HG02885 (cell line): ENCODE results near the gene UBC.

ENCODE experiments used
- ATAC-seq: cut with Tn5 transposase; IDR thresholded peaks from one replicate; pipeline ENCODE4 v1.9.1; 2021; ENCODE audit warnings: mild to moderate bottlenecking; ENCODE audit not compliant: unreplicated experiment, poor library complexity

UBC gene

DNA sequence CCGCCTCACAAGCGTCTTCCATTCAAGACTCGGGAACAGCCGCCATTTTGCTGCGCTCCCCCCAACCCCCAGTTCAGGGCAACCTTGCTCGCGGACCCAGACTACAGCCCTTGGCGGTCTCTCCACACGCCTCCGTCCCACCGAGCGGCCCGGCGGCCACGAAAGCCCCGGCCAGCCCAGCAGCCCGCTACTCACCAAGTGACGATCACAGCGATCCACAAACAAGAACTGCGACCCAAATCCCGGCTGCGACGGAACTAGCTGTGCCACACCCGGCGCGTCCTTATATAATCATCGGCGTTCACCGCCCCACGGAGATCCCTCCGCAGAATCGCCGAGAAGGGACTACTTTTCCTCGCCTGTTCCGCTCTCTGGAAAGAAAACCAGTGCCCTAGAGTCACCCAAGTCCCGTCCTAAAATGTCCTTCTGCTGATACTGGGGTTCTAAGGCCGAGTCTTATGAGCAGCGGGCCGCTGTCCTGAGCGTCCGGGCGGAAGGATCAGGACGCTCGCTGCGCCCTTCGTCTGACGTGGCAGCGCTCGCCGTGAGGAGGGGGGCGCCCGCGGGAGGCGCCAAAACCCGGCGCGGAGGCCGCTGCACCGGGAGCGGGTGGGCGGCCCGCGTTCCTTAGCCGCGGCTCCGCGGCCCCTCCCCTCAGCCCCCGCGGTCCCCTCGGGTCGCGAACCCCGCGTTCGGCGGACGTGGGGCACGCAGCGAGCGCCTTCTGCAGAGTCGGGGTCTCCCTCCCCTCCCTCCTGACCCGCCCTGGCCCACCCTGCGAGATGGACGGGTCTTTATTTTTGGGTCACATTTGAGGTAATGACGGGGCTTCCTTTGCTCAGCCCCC, at the start of gene UBC:
Gene UBC (minus strand): TSS at position 259 of the 847 bp plus-strand sequence. CDS start 879 bp downstream, outside the sequence.
- peak; percentile 37 for ATAC-seq

DNA sequence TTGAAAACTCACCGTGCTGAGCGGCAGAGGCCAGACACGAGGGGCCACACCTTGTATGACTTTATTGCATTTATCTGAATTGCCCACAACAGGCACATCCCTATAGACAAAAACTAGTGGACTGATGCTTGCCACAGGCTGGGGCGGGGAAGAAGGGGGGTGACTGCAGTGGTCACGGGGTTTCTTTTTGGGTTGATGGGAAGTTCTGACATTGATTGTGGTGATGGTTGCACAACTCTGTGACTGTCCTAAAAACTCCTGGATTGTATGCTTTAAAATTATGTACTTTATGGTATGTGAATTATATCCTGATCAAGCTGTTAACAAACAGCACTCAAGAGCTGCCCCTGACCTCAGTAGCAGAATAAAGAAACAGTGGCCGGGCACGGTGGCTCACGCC, 48.8 kb upstream of the UBC start:
- ATAC-seq = no peak

DNA sequence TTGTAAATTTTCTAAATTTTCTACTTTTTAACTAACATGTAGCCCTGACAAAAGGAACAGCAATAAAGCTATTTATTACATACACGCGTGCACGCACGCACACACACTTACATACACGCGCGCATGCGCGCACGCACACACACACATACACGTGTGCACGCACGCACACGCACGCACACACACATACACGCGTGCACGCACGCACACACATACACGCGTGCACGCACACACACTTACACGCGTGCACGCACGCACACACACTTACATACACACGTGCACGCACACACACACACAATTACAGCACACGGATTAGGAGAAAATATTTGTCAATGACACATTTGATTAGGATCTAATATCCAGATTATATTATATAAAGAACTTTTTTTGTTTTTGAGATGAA, 46.6 kb upstream of the UBC start:
- no peak for ATAC-seq

DNA sequence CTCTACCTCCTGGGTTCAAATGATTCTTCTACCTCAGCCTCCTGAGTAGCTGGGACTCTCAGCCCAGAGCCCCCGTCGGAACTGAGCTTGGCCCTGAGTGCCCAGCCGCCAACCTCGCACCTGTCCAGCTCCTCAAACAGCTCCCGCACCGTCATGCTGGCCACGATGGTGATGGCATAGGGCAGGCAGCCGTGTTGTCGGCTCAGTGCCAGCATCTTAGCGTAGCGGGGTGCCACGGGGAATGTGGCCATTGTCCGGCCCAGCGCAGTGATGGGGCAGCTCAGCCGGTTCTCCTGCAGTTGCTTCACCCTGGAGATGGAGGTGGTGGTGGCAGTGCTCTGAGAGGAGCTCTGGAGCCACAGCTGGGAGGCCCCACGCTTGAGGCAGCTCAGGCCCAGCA, 42.1 kb upstream of the UBC start:
- no peak for ATAC-seq

DNA sequence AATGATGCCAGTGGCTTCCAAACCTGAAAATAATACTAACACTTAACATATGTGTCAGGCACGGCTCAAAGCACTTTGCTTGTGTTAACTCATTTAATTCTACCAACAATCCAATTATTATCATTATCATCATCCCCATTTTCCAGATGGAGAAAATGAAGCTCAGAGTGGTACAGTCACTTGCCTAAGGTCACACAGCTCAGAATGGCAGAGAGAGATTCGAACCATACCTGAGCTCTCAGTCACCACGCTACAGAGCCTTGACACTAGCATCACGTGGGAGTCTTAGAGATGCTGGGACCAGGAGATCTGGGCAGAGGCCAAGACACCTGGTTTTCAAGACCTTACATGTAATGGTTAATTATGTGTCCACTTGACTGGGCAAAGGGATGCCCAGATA, 40.3 kb upstream of the UBC start:
- ATAC-seq = no peak

DNA sequence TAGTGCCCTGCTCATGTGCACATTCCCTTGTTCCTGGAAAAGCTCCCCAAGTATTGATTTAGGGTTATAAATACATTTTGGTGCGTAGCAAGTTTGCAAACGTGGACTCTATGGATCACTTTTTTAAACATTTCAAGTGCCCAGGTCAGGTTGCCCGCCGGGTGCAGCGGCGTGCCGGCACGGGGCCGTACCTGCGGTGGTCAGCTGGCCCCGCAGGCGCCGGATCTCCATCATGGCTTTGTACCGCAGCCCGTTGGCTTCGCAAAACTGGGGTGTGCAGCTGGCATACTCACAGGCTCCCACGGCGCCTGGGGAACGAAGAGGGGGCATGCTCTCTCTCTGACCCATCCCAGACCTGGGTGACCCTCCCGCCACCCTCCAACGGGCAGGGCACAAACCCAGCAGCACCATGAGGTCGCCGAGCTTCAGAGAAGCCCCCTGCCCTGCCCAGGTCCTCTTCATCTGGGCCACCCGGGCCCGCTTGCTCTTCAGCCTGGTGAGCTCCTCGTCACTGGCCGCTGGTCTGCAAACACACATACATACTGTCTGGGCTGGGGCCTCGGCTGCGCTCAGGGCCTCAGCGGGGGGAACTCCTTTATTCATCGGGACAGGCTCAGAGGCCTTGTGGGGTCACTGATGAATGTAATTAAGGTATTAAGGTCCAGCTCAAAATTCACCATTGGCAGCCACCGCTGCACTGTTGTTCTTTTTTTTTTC, 39.4 kb upstream of the UBC start:
- no peak for ATAC-seq

DNA sequence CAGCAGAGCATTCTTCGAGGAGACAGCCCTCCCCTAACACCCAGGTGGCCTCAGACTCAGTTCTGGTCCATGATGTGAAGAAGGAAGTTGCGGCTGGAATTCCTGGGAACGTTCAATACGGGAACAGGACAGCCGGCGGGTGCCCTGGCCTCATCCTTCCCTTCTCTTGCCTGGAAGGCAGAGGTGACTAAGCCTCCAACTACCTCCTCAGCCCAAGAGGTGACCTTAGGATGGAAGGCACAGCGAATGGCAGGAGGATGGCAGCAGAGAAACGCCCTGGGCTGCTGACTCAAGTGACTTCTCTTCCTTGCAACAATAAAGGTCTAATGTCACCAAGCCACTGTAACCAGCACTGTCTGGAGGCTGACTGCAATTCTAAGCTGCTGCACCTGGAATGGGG, 38.4 kb upstream of the UBC start:
- no peak for ATAC-seq

DNA sequence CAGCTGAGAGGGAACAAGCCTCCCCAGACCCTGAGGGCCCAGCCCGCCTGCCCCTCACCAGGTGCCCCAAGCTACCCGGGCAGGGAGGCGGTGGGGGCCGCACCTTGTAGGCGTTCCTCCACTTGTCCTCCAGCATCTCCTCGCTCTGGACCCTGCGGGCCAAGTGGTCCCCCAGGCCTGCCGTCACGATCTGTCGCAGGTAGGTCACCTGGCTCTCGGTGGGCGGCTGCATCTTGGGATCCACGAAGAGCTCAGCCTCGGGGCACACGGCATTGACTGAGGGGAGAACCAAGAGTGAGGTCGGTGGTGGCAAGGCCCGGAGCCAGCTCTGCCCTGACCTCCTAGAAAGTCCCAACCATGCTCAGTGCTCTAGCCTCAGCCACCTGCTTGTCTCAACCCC, 37.8 kb upstream of the UBC start:
- ATAC-seq = no peak

DNA sequence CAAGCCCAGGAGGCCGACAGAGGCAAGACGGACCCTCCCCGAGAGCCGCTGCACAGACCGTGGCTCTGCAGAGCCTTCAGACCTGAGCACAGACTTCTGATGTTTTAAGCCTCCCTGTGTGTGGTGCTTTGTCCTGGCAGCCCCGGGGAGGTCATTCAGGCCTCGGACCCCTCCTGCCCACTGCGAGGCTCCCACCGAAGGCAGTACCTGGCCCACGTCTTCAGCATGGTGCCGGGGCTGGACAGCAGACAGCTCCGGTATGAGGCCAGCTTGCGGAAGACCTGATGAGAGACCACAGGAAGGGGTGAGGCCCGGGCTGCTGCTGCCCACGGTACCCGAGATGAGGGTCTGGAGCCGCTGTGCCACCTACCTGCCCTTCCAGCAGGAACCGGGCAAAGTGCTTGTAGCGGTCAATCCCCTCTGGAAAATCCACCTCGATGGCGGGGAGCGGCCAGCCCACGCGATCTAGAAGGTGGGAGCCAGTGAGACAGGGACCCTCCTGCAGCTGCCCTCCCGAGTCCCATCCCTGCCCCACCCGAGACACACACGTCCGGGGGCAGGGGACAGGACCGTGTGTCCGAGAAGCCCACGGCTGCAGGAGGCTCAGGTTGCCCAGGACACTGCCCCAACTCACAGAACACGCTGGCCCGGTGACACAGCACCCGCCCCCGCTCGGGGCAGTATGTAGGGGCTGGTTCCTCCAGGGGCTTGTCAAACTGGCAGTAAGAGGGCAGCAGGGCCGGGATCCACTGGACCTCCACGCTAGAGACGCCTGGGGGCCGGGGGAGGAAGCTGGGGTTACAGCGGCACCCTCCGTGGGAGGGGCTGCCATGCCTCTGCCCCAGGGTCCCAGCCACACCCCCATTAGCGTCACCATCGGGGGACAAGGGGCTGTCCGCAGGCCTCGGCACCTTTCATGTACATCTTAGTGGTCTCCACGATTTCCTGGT, 35.6 kb upstream of the UBC start:
- no peak for ATAC-seq

DNA sequence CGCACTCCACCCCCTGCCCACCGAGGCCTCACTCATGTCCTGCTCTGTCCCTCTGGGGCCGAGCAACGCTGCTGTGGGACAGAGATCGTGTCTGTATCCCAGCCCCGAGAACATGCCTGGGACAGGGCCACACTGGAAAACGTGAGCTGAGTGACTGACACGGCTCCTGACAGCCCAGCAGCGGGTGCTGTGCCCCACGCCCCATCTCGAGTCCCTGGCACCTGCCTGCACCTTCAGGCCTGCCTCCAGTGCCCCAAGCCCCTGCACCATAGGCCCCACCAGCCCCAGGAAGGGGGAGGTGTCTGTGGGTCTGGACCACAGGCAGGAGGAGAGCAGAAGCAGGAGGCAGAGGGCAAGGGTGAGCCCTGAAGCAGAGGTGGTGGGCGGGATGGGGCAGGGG, 34.6 kb upstream of the UBC start:
- no peak for ATAC-seq

DNA sequence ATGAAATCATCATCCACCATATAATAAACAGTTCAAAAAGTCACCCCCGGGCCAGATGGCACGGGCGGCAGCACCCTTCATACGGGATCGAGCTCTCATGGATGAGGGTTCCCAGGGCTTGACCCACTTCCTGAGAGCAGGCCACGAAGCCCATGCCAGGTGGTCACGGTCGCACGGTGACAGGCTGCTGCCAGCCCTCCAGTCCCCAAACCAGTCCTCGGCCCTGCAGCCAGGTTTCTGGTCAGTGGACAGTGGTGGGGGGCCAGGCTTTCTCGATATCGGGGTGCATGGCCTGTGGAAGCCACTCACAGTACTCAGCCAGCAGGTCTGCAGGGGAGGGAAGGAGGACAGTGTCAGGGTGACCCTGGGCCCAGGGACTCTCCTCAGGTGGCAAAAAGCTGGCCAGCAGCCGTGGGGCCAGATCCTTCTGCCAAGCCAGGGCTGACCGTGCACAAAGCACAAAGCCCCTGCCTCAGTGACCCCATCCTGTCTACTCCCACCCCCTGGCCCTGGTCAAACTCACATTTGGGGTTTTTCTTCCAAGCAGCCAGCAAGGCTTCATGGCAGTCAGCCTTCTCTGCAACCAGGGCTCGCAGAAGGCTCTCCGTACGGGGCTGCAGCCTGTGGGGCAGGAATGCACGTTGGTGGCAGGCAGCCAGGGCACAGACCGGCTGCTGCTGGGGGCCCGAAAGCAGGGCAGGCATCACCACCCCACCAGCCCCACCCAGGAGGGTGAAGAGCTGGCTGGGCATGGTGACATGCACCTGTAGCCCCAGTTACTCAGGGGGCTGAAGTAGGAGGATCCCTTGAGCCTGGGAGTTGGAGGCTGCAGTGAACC, 33.3 kb upstream of the UBC start:
- ATAC-seq = no peak

DNA sequence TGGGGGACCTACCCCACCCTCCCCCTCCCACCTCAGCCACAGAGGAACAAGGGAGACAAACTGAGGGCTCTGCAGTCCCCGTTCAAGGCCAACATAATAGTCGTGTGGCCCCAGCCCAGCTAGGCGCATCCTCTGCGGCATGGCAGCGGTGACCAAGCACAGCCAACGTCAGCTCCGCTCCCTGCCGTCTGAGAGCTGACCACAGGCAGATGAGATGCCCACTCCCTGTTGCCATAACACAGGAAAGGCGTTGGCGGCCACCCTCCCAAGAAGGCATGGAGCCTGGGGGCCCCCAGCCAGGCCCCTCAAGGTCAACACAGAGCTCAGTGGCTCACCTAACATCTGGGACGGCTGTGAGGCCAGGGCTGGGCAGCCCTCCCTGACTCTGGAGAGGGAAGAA, 32.6 kb upstream of the UBC start:
- no peak for ATAC-seq

DNA sequence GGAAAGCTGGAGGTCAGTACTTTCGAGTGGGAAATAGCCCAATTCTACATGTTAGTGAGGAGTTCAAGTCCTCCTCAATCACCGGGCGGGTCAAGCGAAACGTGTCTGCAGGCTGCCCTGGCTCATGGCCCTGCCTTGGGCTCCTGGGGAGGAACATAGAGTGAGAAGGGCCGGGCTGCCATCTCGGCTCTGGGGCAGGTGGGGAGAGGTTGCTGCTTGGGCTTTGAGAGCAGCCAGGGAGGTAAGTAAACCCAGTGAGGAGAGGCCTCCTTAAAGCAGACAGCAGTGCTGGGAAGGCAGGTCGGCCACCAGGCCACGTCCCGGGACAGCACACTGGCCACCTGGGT, 32.0 kb upstream of the UBC start:
- no peak for ATAC-seq

DNA sequence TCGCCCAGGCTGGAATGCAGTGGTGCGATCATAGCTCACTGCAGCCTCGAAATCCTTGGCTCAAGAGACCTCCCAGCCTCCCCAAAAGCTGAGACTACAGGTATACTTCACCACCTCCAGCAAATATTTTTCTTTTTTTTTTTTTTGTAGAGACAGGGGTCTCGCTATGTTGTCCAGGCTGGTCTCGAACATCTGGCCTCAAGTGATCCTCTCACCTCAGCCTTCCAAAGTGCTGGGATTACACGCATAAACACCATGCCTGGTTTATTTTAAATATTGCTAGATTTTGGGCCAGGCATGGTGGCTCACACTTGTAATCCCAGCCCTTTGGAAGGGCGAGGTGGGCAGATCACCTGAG, 26.7 kb upstream of the UBC start:
- ATAC-seq = no peak

DNA sequence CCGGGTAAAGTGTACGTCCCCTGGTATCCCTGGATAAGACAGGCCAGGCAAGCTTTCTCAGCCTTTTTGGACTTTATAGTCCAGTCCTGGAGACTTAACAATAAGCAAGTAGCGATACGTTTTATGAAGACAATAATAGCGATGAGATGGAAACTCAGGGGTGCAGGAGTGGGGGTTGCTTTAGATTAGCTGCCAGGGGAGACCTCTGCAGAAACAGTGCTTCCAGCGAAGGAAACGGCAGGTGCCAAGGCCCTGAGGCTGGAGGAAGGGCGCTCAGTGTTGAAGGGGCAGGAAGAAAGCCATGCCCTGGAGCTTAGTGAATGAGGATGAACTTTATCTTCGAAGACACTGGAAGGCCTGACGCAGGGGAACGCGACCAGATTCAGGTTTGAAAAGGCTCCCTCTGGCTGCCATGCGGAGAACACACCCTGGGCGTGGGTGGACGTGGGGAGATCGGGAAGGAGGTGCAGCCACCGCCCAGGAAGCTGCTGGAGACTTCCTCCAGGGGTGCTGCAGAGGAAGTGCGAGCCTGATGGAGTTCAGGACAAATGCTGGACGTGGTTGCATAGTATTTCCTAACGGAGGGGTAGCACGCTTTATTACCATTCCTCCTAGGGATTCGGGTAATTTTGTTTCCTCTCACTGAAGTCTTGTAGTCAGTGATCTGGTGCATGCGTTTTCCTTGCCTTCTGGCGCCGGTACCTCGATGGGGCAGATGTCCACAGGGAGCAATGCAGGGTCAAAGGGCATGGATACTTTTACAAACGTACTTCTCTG, 26.1 kb upstream of the UBC start:
- ATAC-seq = peak; percentile 44

DNA sequence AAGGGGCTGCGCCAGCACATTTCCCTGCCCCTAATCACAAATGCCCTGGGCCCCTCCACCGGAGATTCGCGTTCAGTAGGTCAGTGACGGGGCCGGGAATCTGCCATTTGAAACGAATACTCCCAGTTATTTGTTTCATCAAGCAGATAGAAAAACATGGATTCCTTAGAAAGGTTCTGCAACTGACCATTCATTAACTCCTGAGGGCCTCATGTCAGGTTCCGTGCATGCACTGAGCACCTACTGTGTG, 25.6 kb upstream of the UBC start:
- ATAC-seq = peak; percentile 6

DNA sequence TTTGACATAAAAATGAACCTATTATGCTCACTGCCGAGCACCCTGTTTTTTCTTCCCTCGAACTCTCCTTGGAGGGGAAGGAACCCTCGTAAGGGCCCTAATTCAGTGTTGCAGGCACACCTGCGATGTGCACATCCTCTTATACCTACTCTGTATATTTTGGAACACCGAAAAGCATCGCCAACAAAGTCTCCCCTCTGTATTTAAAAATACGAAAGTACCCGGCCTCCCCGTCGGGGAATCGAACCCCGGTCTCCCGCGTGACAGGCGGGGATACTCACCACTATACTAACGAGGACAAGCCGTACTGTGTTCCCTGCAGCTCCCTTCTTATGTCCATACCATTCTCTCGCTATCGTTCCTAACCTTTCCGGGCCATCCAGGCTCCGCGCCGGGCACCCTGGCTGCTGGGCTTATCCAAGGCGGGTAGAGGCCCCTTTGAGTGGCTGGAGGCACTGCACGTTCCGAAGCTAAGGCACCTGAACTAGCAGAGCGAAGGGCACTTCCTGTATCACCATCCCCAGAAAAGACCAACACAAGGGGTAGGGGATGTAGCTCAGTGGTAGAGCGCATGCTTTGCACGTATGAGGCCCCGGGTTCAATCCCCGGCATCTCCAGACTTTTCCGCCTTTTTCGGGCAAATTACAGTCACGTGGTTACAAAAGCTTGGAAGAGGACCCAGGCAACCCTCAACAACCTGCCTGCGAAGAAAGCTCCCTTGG, 25.1 kb upstream of the UBC start:
- peak; percentile 60 for ATAC-seq

DNA sequence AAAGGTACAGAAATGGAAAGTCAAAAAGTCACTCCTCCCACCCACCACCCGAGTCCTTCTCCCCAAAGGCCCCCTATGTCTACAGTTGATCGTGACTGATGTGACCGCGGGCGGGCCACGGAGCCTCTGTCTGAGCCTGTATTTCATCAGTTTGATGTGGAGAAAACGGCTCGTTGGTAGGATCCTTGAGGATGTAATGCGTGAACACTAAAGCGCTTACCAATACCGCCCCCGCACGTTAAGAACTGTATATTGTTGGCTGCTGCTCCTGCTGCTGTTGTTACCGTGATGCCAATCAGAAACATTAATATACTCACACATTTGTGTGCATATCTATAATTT, 24.6 kb upstream of the UBC start:
- ATAC-seq = peak; percentile 30

DNA sequence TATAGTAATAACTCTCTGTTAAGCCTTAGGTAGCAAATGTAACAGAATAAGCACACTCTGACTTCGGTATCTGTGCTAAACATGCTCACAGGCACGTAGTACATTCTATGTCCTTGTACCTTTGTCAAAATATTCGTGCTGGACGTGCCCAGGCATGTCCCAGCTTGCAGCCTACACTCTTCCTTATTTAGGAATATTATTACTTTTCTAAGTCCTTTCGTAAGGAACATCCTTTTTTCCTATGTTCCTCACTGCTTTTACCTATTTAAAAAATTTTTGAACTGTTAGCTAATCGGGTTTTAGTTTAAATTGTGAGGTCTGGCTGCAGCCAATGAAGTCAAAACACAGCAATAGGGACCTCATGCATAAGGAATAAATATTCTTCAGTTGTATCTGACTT, 24.1 kb upstream of the UBC start:
- ATAC-seq = peak; percentile 21
